Epithelial cell of esophagus (primary cell): Measurements from ENCODE around the gene DCST2.

ENCODE experiments used
- DNase-seq: peaks from one replicate; pipeline ENCODE4 v3.0.0; 2010; ENCODE audit warnings: low read depth
- H3K4me3 ChIP-seq: 2 replicates; pipeline ENCODE4 v1.5.1; 2011; ENCODE audit warnings: mild to moderate bottlenecking, low read length, control low read depth
- TF ChIP-seq, protein P1 (sequence below): IDR thresholded peaks from 2 replicates; pipeline ENCODE4 v1.5.1; 2011; ENCODE audit warnings: low read depth, mild to moderate bottlenecking, low read length, control low read depth, inconsistent platforms; ENCODE audit not compliant: insufficient read depth; ENCODE audit errors: missing control alignments

Gene DCST2

DNA sequence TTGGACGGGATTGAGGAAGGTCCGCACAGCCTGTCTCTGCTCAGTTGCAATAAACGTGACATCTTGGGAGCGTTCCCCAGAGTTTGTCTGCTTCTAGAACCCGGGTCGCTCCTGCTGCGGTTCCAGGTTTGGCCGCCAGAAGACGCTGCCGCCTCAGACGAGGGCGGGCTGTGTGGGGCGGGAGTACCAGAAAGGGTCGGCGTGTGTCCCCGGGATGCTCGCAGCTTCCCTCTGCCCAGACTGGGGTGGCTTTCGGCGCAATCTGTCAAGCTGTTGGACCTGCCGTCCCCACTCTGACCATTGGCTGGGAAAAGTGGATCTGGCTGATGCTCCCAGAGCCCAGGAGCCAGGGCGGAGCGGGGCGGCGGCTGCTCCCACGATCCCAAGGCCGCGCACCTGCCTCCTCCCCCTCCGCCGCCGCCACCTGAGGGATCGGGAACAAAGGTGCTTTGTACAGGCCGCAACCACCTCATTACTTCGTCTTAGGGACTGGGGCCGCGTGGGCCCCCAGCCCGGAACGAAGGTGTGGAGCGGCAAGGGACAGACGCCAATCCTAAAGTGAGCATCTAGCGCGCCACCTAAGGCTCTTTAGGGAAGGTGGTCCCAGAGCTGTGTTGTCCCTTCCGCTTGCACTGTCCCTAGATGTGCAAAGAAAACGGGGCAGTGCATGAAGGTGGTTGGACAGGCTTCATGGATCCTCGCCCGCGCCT, 29.3 kb upstream of the DCST2 start:
- DNase-seq = peak; percentile 66
- peak overlapping the region; percentile 80 for H3K4me3 ChIP-seq
- TF ChIP-seq, protein P1, sequence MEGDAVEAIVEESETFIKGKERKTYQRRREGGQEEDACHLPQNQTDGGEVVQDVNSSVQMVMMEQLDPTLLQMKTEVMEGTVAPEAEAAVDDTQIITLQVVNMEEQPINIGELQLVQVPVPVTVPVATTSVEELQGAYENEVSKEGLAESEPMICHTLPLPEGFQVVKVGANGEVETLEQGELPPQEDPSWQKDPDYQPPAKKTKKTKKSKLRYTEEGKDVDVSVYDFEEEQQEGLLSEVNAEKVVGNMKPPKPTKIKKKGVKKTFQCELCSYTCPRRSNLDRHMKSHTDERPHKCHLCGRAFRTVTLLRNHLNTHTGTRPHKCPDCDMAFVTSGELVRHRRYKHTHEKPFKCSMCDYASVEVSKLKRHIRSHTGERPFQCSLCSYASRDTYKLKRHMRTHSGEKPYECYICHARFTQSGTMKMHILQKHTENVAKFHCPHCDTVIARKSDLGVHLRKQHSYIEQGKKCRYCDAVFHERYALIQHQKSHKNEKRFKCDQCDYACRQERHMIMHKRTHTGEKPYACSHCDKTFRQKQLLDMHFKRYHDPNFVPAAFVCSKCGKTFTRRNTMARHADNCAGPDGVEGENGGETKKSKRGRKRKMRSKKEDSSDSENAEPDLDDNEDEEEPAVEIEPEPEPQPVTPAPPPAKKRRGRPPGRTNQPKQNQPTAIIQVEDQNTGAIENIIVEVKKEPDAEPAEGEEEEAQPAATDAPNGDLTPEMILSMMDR = peak; percentile 84

DNA sequence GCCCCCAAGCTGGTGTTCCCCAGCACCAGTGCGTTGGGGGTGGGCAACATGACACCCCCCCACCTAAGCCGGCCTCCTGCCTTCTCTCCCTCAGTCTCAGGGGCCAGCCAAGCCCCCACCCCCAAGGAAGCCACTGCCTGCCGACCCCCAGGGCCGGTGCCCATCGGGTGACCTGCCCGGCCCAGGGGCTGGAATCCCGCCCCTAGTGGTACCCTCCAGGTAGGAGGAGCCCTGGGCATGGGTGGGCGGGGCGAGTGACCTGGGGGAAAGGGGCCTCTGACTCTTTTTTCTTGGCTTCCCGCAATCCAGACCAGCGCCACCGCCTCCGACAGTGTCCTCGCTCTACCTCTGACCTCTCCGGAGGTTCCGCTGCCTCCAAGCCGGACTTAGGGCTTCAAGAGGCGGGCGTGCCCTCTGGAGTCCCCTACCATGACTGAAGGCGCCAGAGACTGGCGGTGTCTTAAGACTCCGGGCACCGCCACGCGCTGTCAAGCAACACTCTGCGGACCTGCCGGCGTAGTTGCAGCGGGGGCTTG, 28.6 kb upstream of the DCST2 start:
- no peak for DNase-seq
- TF ChIP-seq, protein P1 = no peak
- H3K4me3 ChIP-seq = no peak overlapping the region

DNA sequence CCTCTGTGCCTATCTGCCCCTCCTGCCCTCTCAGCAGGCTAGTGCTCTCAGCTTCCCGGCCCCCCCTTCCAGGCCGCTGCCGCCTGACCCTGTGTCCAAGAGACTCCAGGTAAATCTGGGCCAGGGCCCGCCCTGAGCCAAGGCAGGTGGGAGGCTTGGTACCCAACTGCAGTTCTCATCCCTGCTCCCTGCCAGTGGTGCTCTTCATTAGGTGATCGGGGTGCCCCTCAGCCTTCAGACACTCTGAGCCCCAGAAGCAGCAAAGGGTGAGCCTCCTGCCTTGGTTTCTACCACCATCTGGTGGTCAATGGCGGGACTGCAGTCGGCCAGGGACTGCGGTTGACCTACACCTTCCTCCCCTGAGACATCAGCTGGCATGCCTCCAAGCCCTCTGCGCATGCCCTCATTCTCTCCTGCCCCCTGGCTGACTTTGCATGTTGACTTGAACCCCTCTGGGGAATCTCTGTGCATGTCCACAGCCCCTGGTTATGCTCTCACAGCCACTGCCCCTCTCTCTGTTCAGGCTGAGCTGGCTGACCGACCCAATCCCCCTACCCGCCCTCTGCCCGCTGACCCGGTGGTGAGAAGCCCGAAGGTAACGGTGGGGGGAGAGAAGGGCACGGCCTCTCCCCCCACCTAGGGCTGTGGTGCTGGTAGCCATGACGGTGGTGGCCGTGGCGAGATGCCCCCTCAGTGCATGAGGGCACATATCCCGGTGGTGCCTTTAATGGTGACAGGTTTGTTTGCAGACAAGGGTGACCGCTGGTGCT, 28.0 kb upstream of the DCST2 start:
- TF ChIP-seq, protein P1 = peak; percentile 98
- H3K4me3 ChIP-seq = no peak overlapping the region
- DNase-seq = peak; percentile 82

DNA sequence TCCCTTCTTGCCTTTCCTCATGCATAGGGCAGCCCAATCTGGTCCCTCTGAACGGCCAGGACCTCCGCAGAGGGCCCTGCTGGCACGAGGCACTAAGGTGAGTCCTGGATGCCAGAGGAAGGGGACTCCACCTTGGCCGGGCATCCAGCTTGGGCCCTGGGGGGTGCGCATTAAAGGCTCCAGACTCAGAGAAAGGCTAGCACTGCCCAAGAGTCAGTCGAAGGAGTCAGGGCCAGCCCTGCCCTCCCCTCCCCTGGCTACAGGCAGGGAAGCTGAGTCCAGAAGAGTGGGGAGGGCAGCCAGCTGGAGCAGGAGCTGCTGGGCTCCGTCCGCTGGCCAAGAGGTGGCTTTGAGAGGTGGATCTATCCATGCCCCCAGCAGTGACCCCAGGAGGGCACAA, 27.2 kb upstream of the DCST2 start:
- no peak for DNase-seq
- TF ChIP-seq, protein P1 = no peak
- H3K4me3 ChIP-seq = no peak overlapping the region

DNA sequence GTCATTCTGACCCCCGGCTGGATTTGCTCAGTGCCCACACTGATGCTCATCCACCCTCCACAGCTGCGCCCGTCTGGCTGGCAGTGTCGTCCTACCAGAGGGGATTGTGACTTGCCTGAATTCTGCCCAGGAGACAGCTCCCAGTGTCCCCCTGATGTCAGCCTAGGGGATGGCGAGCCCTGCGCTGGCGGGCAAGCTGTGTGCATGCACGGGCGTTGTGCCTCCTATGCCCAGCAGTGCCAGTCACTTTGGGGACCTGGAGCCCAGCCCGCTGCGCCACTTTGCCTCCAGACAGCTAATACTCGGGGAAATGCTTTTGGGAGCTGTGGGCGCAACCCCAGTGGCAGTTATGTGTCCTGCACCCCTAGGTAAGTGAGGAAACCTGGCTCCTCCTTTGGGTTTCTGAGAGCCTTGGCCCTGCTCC, 24.2 kb upstream of the DCST2 start:
- H3K4me3 ChIP-seq = no peak overlapping the region
- no peak for DNase-seq
- TF ChIP-seq, protein P1 = peak; percentile 22

DNA sequence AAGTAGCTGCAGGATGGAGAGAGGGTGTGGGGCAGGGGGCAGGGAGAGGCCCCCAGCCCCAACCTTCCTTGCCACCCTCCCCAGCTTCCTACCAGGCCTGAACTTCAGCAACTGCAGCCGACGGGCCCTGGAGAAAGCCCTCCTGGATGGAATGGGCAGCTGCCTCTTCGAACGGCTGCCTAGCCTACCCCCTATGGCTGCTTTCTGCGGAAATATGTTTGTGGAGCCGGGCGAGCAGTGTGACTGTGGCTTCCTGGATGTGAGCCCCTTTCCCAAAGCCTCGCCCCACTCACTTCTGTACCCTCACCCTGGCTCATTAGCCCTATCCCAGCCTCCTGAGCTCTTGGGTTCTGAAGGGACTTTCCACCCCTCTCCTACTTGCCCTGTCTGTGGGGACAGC, 23.5 kb upstream of the DCST2 start:
- TF ChIP-seq, protein P1 = no peak
- no peak for DNase-seq
- no peak overlapping the region for H3K4me3 ChIP-seq
